HCT116 (cell line): ENCODE measurements around the gene ARHGEF11. TPM values are rescaled to one million over a fixed set of nuclear protein-coding genes. Genes with fewer than 3 reads are reported as not detected.

Source experiments
- ATAC-seq: fragments of 200-7000 bp; cut with Tn5 transposase; 2 replicates; pipeline ENCODE4 v1.9.1; 2020; ENCODE audit warnings: mild to moderate bottlenecking, moderate library complexity
- BruUV-seq: library from RNA; stranded (reverse); fragments of 400-500 nt; replicated peaks from 2 replicates; lab custom pipeline; 2021; lab: Mats Ljungman, UMichigan
- CTCF ChIA-PET: fragments of 300-600 bp; sonication (Branson Sonifier 250); formaldehyde crosslinking; loops from one replicate; lab custom pipeline; 2021; ENCODE audit warnings: antibody characterized with exemption; lab: Charles Lee
- POLR2A ChIA-PET: fragments of 300-600, 350-600 bp; sonication (Branson Sonifier 250); formaldehyde crosslinking; loops from one replicate; lab custom pipeline; 2021; ENCODE audit warnings: antibody characterized with exemption; lab: Charles Lee
- RAD21 ChIA-PET, 2 experiments: fragments of 300-600 bp; sonication (Branson Sonifier 250); formaldehyde crosslinking; loops; one replicate each; lab custom pipeline; 2023; ENCODE audit warnings: low total read pairs in 2 of 2; ENCODE audit not compliant: uncharacterized antibody in 2 of 2, unreplicated experiment in 2 of 2, low non-redundant PET in 1 of 2; lab: Charles Lee
- DNase-seq: peaks from one replicate; pipeline ENCODE4 v3.0.0-alpha.2; 2010; ENCODE audit warnings: low read depth, low spot score
- H2AFZ ChIP-seq: fragments of 200-600 bp; shearing (Covaris generic), sonication (generic); 2 replicates; pipeline ENCODE4 v1.6.1; 2017; ENCODE audit warnings: low read depth, mixed run types, mixed read lengths, antibody characterized with exemption, low read length; ENCODE audit not compliant: poor library complexity, severe bottlenecking
- H3K27ac ChIP-seq: 2 replicates; pipeline ENCODE4 v1.5.1; 2012; ENCODE audit warnings: low read depth, low read length
- H3K27me3 ChIP-seq: fragments of 200-600 bp; sonication (generic); 2 replicates; pipeline ENCODE4 v1.6.1; 2016; ENCODE audit warnings: mixed run types, low read length, mixed read lengths; ENCODE audit not compliant: insufficient read depth
- H3K36me3 ChIP-seq, 2 experiments: fragments of 200-500 bp in 1 of 2; fragments of 200-600 bp in 1 of 2; sonication (Bioruptor generic) in 1 of 2; sonication (generic) in 1 of 2; 2 replicates each; pipeline versions ENCODE4 v1.5.1 to v1.6.1; 2014 to 2016; ENCODE audit warnings: low read length in 2 of 2, inconsistent platforms in 1 of 2, mixed read lengths in 1 of 2, mixed run types in 1 of 2; ENCODE audit not compliant: insufficient read depth in 2 of 2, control insufficient read depth in 1 of 2
- H3K4me1 ChIP-seq, 2 experiments: fragments of 200-600 bp in 1 of 2; sonication (generic) in 1 of 2; 2 replicates each; pipeline versions ENCODE4 v1.5.1 to v1.6.1; 2012 to 2017; ENCODE audit warnings: low read length in 2 of 2, inconsistent platforms in 1 of 2, mild to moderate bottlenecking in 1 of 2, mixed read lengths in 1 of 2, mixed run types in 1 of 2, moderate library complexity in 1 of 2; ENCODE audit not compliant: insufficient read depth in 2 of 2, control insufficient read depth in 1 of 2
- H3K4me2 ChIP-seq: fragments of 200-600 bp; sonication (generic); 2 replicates; pipeline ENCODE4 v1.6.1; 2017; ENCODE audit warnings: mixed run types, low read length, mixed read lengths
- H3K4me3 ChIP-seq, 2 experiments: fragments of 200-600 bp in 1 of 2; sonication (generic) in 1 of 2; replicated peaks in 1 of 2; 2 replicates each; pipeline ENCODE4 v1.5.1; 2011 to 2016; ENCODE audit warnings: low read length in 2 of 2, control low read depth in 1 of 2, low read depth in 1 of 2, mild to moderate bottlenecking in 1 of 2, mixed read lengths in 1 of 2, mixed run types in 1 of 2
- H3K79me2 ChIP-seq: fragments of 200-600 bp; sonication (generic); 2 replicates; pipeline ENCODE4 v1.6.1; 2017; ENCODE audit warnings: mild to moderate bottlenecking, mixed run types, low read length, moderate library complexity, mixed read lengths; ENCODE audit not compliant: insufficient read depth
- H3K9ac ChIP-seq: fragments of 200-600 bp; sonication (generic); 2 replicates; pipeline ENCODE4 v1.6.1; 2016; ENCODE audit warnings: low read length, mixed read lengths
- H3K9me2 ChIP-seq: fragments of 200-600 bp; sonication (generic), shearing (Covaris generic); 2 replicates; pipeline ENCODE4 v1.6.1; 2017; ENCODE audit warnings: mixed run types, mild to moderate bottlenecking, moderate library complexity; ENCODE audit not compliant: insufficient read depth
- H3K9me3 ChIP-seq, 2 experiments: fragments of 200-500 bp in 1 of 2; fragments of 200-600 bp in 1 of 2; sonication (Bioruptor generic) in 1 of 2; sonication (generic) in 1 of 2; 2 replicates each; pipeline ENCODE4 v1.6.1; 2014 to 2017; ENCODE audit warnings: low read length in 2 of 2, mixed read lengths in 2 of 2, inconsistent platforms in 1 of 2, low read depth in 1 of 2, mild to moderate bottlenecking in 1 of 2, mixed run types in 1 of 2, moderate library complexity in 1 of 2; ENCODE audit not compliant: control insufficient read depth in 1 of 2, insufficient read depth in 1 of 2
- H4K20me1 ChIP-seq: fragments of 200-600 bp; sonication (generic), shearing (Covaris generic); 2 replicates; pipeline ENCODE4 v1.6.1; 2017; ENCODE audit warnings: mixed run types, mild to moderate bottlenecking, moderate library complexity; ENCODE audit not compliant: insufficient read depth
- CEBPB ChIP-seq: IDR thresholded peaks from 2 replicates; pipeline ENCODE4 v1.6.1; 2012; ENCODE audit warnings: low read depth
- EGR1 ChIP-seq: IDR thresholded peaks from 2 replicates; pipeline ENCODE4 v1.6.1; 2012; ENCODE audit warnings: low read depth
- EZH2 ChIP-seq: fragments of 200-600 bp; sonication (generic); IDR thresholded peaks from 2 replicates; pipeline ENCODE4 v1.6.1; 2017; ENCODE audit warnings: antibody characterized with exemption, mixed run types
- EZH2phosphoT487 ChIP-seq: fragments of 200-600 bp; IDR thresholded peaks from 2 replicates; pipeline ENCODE4 v1.6.1; 2018; ENCODE audit warnings: antibody characterized with exemption, borderline replicate concordance
- FOSL1 ChIP-seq: IDR thresholded peaks from 2 replicates; pipeline ENCODE4 v1.6.1; 2012; ENCODE audit warnings: low read depth
- JUND ChIP-seq: IDR thresholded peaks from 2 replicates; pipeline ENCODE4 v1.6.1; 2012
- POLR2A ChIP-seq: IDR thresholded peaks from 2 replicates; pipeline ENCODE4 v1.7.0; 2011; ENCODE audit warnings: borderline replicate concordance; ENCODE audit not compliant: insufficient read depth, insufficient read length; ENCODE audit errors: extremely low read depth
- POLR2AphosphoS5 ChIP-seq: IDR thresholded peaks from 2 replicates; pipeline ENCODE4 v1.6.1; 2011; ENCODE audit warnings: mild to moderate bottlenecking, low read depth, low read length, moderate library complexity
- RAD21 ChIP-seq: IDR thresholded peaks from 2 replicates; pipeline ENCODE4 v1.6.1; 2012; ENCODE audit warnings: low read depth, mild to moderate bottlenecking
- SIN3A ChIP-seq: IDR thresholded peaks from 2 replicates; pipeline ENCODE4 v1.6.1; 2012; ENCODE audit warnings: low read depth
- SRF ChIP-seq: IDR thresholded peaks from 2 replicates; pipeline ENCODE4 v1.6.1; 2012; ENCODE audit warnings: low read depth
- TCF7L2 ChIP-seq: IDR thresholded peaks from 2 replicates; pipeline ENCODE4 v1.7.0; 2011; ENCODE audit warnings: borderline replicate concordance, inconsistent platforms; ENCODE audit not compliant: insufficient read depth, insufficient read length; ENCODE audit errors: extremely low read depth
- ZNF274 ChIP-seq: fragments of 200-500 bp; sonication (Bioruptor generic); IDR thresholded peaks from 2 replicates; pipeline ENCODE4 v1.6.1; 2014; ENCODE audit warnings: mild to moderate bottlenecking, low read depth, low read length, inconsistent platforms
- intact Hi-C: fragments of 100-400 bp; cut with micrococcal nuclease; formaldehyde crosslinking; loops from 2 replicates; pipeline ENCODE4 v1.10.0; 2022
- total RNA-seq: library from RNA; stranded (reverse); gene quantifications from one replicate; pipeline ENCODE4 v1.2.1, GENCODE V29; 2021; ENCODE audit not compliant: unreplicated experiment
- TF ChIP-seq, protein P1 (sequence below), 3 experiments: fragments of 200-600 bp in 1 of 3; sonication (generic) in 1 of 3; IDR thresholded peaks in 2 of 3; conservative IDR thresholded peaks in 1 of 3; 2 replicates each; pipeline ENCODE4 v1.5.1; 2012 to 2017; ENCODE audit warnings: low read depth in 2 of 3, low read length in 2 of 3, antibody characterized with exemption in 1 of 3, borderline replicate concordance in 1 of 3, control low read depth in 1 of 3, mild to moderate bottlenecking in 1 of 3, mixed read lengths in 1 of 3, mixed run types in 1 of 3, moderate library complexity in 1 of 3; ENCODE audit not compliant: insufficient read depth in 1 of 3
- TF ChIP-seq, protein P2 (sequence below): IDR thresholded peaks from 2 replicates; pipeline ENCODE4 v1.6.1; 2012
- TF ChIP-seq, protein P3 (sequence below): IDR thresholded peaks from 2 replicates; pipeline ENCODE4 v1.6.1; 2012
- TF ChIP-seq, protein P4 (sequence below): IDR thresholded peaks from 2 replicates; pipeline ENCODE4 v1.6.1; 2012; ENCODE audit warnings: low read depth
- TF ChIP-seq, protein P5 (sequence below): IDR thresholded peaks from 2 replicates; pipeline ENCODE4 v1.6.1; 2011; ENCODE audit warnings: mild to moderate bottlenecking, low read length, moderate library complexity; ENCODE audit not compliant: insufficient replicate concordance; ENCODE audit errors: extremely low read depth

ARHGEF11 gene
- total RNA-seq, 1 experiment from 2014 or later: 28.9 TPM

DNA sequence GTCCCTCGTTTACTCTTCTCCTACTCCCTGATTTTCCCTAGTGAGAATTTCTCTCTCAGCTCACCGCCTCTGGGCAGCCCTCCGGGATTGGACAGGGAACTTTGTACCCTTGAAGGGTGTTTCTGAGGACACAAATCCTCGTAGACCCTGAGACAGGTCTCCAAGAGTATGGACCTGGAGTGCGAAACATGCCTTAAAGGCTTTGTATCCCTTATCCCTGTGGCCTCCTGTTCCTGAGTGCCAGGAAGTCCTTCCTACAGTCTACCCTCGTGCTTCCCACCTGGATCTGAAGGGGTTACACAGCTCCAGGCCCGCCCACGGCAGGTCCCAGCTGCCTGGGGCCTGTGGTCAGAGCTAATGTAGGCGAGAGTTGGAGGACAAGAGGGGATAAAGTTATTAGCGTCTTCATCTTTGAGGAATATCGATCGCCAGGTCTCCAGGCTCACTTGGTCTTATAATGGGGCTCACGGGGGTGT, 159.6 kb downstream of the ARHGEF11 start:
- Histone ChIP-seq H3K27me3 (no peaks in the 10 kb centered on the region), H3K9ac (no peak overlapping the region), H3K4me3 (no peak overlapping the region), H4K20me1 (no peaks in the 10 kb centered on the region)
- TF ChIP-seq SRF (no peak), EZH2 (no peak), RAD21 (no peak), EGR1 (no peak), CEBPB (no peak), POLR2A (no peak), POLR2AphosphoS5 (no peak), TCF7L2 (no peak), ZNF274 (no peak), EZH2phosphoT487 (no peak), FOSL1 (no peak), SIN3A (no peak), JUND (no peak)
- TF ChIP-seq, protein P1, sequence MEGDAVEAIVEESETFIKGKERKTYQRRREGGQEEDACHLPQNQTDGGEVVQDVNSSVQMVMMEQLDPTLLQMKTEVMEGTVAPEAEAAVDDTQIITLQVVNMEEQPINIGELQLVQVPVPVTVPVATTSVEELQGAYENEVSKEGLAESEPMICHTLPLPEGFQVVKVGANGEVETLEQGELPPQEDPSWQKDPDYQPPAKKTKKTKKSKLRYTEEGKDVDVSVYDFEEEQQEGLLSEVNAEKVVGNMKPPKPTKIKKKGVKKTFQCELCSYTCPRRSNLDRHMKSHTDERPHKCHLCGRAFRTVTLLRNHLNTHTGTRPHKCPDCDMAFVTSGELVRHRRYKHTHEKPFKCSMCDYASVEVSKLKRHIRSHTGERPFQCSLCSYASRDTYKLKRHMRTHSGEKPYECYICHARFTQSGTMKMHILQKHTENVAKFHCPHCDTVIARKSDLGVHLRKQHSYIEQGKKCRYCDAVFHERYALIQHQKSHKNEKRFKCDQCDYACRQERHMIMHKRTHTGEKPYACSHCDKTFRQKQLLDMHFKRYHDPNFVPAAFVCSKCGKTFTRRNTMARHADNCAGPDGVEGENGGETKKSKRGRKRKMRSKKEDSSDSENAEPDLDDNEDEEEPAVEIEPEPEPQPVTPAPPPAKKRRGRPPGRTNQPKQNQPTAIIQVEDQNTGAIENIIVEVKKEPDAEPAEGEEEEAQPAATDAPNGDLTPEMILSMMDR (IDR thresholded peaks at IDR 0.05 in 2 of 3, conservative IDR thresholded peaks at IDR 0.05 in 1 of 3; ENCODE audit: borderline replicate concordance in 1 of 3, insufficient read depth in 1 of 3, low read depth in 2 of 3, low read length in 2 of 3): no peak
- TF ChIP-seq, protein P2, sequence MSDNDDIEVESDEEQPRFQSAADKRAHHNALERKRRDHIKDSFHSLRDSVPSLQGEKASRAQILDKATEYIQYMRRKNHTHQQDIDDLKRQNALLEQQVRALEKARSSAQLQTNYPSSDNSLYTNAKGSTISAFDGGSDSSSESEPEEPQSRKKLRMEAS: no peak
- TF ChIP-seq, protein P3, sequence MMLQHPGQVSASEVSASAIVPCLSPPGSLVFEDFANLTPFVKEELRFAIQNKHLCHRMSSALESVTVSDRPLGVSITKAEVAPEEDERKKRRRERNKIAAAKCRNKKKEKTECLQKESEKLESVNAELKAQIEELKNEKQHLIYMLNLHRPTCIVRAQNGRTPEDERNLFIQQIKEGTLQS: no peak
- TF ChIP-seq, protein P4, sequence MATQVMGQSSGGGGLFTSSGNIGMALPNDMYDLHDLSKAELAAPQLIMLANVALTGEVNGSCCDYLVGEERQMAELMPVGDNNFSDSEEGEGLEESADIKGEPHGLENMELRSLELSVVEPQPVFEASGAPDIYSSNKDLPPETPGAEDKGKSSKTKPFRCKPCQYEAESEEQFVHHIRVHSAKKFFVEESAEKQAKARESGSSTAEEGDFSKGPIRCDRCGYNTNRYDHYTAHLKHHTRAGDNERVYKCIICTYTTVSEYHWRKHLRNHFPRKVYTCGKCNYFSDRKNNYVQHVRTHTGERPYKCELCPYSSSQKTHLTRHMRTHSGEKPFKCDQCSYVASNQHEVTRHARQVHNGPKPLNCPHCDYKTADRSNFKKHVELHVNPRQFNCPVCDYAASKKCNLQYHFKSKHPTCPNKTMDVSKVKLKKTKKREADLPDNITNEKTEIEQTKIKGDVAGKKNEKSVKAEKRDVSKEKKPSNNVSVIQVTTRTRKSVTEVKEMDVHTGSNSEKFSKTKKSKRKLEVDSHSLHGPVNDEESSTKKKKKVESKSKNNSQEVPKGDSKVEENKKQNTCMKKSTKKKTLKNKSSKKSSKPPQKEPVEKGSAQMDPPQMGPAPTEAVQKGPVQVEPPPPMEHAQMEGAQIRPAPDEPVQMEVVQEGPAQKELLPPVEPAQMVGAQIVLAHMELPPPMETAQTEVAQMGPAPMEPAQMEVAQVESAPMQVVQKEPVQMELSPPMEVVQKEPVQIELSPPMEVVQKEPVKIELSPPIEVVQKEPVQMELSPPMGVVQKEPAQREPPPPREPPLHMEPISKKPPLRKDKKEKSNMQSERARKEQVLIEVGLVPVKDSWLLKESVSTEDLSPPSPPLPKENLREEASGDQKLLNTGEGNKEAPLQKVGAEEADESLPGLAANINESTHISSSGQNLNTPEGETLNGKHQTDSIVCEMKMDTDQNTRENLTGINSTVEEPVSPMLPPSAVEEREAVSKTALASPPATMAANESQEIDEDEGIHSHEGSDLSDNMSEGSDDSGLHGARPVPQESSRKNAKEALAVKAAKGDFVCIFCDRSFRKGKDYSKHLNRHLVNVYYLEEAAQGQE: no peak
- TF ChIP-seq, protein P5, sequence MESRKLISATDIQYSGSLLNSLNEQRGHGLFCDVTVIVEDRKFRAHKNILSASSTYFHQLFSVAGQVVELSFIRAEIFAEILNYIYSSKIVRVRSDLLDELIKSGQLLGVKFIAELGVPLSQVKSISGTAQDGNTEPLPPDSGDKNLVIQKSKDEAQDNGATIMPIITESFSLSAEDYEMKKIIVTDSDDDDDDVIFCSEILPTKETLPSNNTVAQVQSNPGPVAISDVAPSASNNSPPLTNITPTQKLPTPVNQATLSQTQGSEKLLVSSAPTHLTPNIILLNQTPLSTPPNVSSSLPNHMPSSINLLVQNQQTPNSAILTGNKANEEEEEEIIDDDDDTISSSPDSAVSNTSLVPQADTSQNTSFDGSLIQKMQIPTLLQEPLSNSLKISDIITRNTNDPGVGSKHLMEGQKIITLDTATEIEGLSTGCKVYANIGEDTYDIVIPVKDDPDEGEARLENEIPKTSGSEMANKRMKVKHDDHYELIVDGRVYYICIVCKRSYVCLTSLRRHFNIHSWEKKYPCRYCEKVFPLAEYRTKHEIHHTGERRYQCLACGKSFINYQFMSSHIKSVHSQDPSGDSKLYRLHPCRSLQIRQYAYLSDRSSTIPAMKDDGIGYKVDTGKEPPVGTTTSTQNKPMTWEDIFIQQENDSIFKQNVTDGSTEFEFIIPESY: no peak
- TF ChIP-seq, all 23 proteins: peak for 0
- ATAC-seq: no peak
- intact Hi-C loops: no loop called here
- ChIA-PET RAD21 (interaction anchor here in 1 of 2 experiments (0.6 kb wide), 1 partner anchor 87 kb away, joined by 6 read pairs; no protein-coding TSS in a partner anchor), POLR2A (no interaction called here), CTCF (interaction anchor here (1.7 kb wide), 1 partner anchor 42 kb away, joined by 5 read pairs; no protein-coding TSS in a partner anchor)
- no peaks in the 10 kb centered on the region for H3K9me3 ChIP-seq
- H3K79me2 ChIP-seq: no peaks in the 10 kb centered on the region
- no peaks in the 10 kb centered on the region for H3K36me3 ChIP-seq
- H2AFZ ChIP-seq: no peak overlapping the region
- no peak overlapping the region for H3K27ac ChIP-seq
- BruUV-seq: no TSS peak
- peaks cover 0 to 18% of the 10 kb centered on the region in 2 experiments; a peak in 2 of 4 replicates for H3K4me1 ChIP-seq
- no peak overlapping the region for H3K4me2 ChIP-seq
- no peak for DNase-seq
- H3K9me2 ChIP-seq: no peaks in the 10 kb centered on the region
